ENCODE results near the gene RAB40B.

The RAB40B gene

GRCh38 chr17:82726427-82726826 lies 27.9 kb upstream of the RAB40B start:
- Histone ChIP-seq H3K27me3 (ENCODE audit: low read depth) (no peaks in the 10 kb centered on the region), H3K36me3 (replicated peaks) (peaks cover 43% of the 10 kb centered on the region), H3K4me1 (no peaks in the 10 kb centered on the region), H3K9me3 (no peaks in the 10 kb centered on the region), H3K4me3 (no peak overlapping the region)
- in situ Hi-C loops (cut with MboI; ENCODE audit: low sequenced_read_pairs) = no loop called here
- no peak for DNase-seq (ENCODE audit: low spot score in 2 of 2)

GRCh38 chr17:82723169-82723807 lies 24.8 kb upstream of the RAB40B start:
- in situ Hi-C loops (cut with MboI; ENCODE audit: low sequenced_read_pairs) = no loop called here
- no peak for DNase-seq (ENCODE audit: low spot score in 2 of 2)
- Histone ChIP-seq H3K9me3 (no peaks in the 10 kb centered on the region), H3K27me3 (ENCODE audit: low read depth) (no peaks in the 10 kb centered on the region), H3K4me1 (no peaks in the 10 kb centered on the region), H3K4me3 (no peak overlapping the region), H3K36me3 (replicated peaks) (peaks cover 59% of the 10 kb centered on the region)

- no peak overlapping the region for H3K4me3 ChIP-seq
- H3K4me1 ChIP-seq = peaks cover 4% of the 10 kb centered on the region; the same call in 1 of the 2 replicates
- in situ Hi-C loops (cut with MboI; ENCODE audit: low sequenced_read_pairs) = no loop called here
- H3K36me3 ChIP-seq (replicated peaks) = peaks cover 55% of the 10 kb centered on the region
- H3K27me3 ChIP-seq (ENCODE audit: low read depth) = no peaks in the 10 kb centered on the region
- H3K9me3 ChIP-seq = no peaks in the 10 kb centered on the region
- DNase-seq (ENCODE audit: low spot score in 2 of 2) = no peak
Observed at GRCh38 chr17:82722341-82723013, 24.0 kb upstream of the RAB40B start.

GRCh38 chr17:82720204-82720603 lies 21.7 kb upstream of the RAB40B start:
- DNase-seq (ENCODE audit: low spot score in 2 of 2) = no peak
- Histone ChIP-seq H3K4me1 (peaks cover 8% of the 10 kb centered on the region), H3K4me3 (no peak overlapping the region), H3K36me3 (replicated peaks) (peaks cover 41% of the 10 kb centered on the region), H3K9me3 (no peaks in the 10 kb centered on the region), H3K27me3 (ENCODE audit: low read depth) (no peaks in the 10 kb centered on the region)
- in situ Hi-C loops (cut with MboI; ENCODE audit: low sequenced_read_pairs) = no loop called here

GRCh38 chr17:82718986-82719685 lies 20.6 kb upstream of the RAB40B start:
- in situ Hi-C loops (cut with MboI; ENCODE audit: low sequenced_read_pairs) = no loop called here
- no peak for DNase-seq (ENCODE audit: low spot score in 2 of 2)

GRCh38 chr17:82716203-82717010 lies 17.9 kb upstream of the RAB40B start, which contains the start of gene FN3KRP:
TSS of gene FN3KRP (plus strand) at chr17:82716706. CDS start at chr17:82716756, 50 bp downstream.
- Histone ChIP-seq H3K9me3 (no peaks in the 10 kb centered on the region), H3K27me3 (ENCODE audit: low read depth) (no peaks in the 10 kb centered on the region), H3K4me1 (peaks cover 8% of the 10 kb centered on the region), H3K4me3 (peak within 1 kb of the TSS; percentile 60), H3K36me3 (replicated peaks) (peaks cover 24% of the 10 kb centered on the region)
- in situ Hi-C loops (cut with MboI; ENCODE audit: low sequenced_read_pairs) = no loop called here
- DNase-seq (ENCODE audit: low spot score in 2 of 2) = peak; percentile 94 to 99

More at GRCh38 chr17:82718986-82719685, 20.6 kb upstream of the RAB40B start:
- no peak overlapping the region for H3K4me3 ChIP-seq
- H3K4me1 ChIP-seq = peaks cover 8% of the 10 kb centered on the region
- H3K36me3 ChIP-seq (replicated peaks) = peaks cover 41% of the 10 kb centered on the region
- H3K9me3 ChIP-seq = no peaks in the 10 kb centered on the region
- H3K27me3 ChIP-seq (ENCODE audit: low read depth) = no peaks in the 10 kb centered on the region

GRCh38 chr17:82713071-82713723 lies 14.7 kb upstream of the RAB40B start:
- Histone ChIP-seq H3K36me3 (replicated peaks) (no peaks in the 10 kb centered on the region), H3K4me1 (peaks cover 8% of the 10 kb centered on the region), H3K9me3 (no peaks in the 10 kb centered on the region), H3K4me3 (no peak overlapping the region), H3K27me3 (ENCODE audit: low read depth) (no peaks in the 10 kb centered on the region)
- no peak for DNase-seq (ENCODE audit: low spot score in 2 of 2)
- in situ Hi-C loops (cut with MboI; ENCODE audit: low sequenced_read_pairs) = no loop called here

GRCh38 chr17:82710499-82711232 lies 12.2 kb upstream of the RAB40B start:
- Histone ChIP-seq H3K9me3 (no peaks in the 10 kb centered on the region), H3K4me1 (no peaks in the 10 kb centered on the region), H3K36me3 (replicated peaks) (no peaks in the 10 kb centered on the region), H3K27me3 (ENCODE audit: low read depth) (no peaks in the 10 kb centered on the region), H3K4me3 (no peak overlapping the region)
- in situ Hi-C loops (cut with MboI; ENCODE audit: low sequenced_read_pairs) = no loop called here
- DNase-seq (ENCODE audit: low spot score in 2 of 2) = no peak

GRCh38 chr17:82709676-82710498 lies 11.4 kb upstream of the RAB40B start:
- Histone ChIP-seq H3K9me3 (no peaks in the 10 kb centered on the region), H3K27me3 (ENCODE audit: low read depth) (no peaks in the 10 kb centered on the region), H3K4me3 (no peak overlapping the region), H3K36me3 (replicated peaks) (no peaks in the 10 kb centered on the region), H3K4me1 (no peaks in the 10 kb centered on the region)
- no peak for DNase-seq (ENCODE audit: low spot score in 2 of 2)
- in situ Hi-C loops (cut with MboI; ENCODE audit: low sequenced_read_pairs) = no loop called here

GRCh38 chr17:82709024-82709675 lies 10.7 kb upstream of the RAB40B start:
- in situ Hi-C loops (cut with MboI; ENCODE audit: low sequenced_read_pairs) = no loop called here

GRCh38 chr17:82705756-82706155 lies 7.3 kb upstream of the RAB40B start:
- in situ Hi-C loops (cut with MboI; ENCODE audit: low sequenced_read_pairs) = no loop called here
- no peak for DNase-seq (ENCODE audit: low spot score in 2 of 2)
- Histone ChIP-seq H3K4me3 (no peak overlapping the region), H3K36me3 (replicated peaks) (no peaks in the 10 kb centered on the region), H3K4me1 (no peaks in the 10 kb centered on the region), H3K27me3 (ENCODE audit: low read depth) (no peaks in the 10 kb centered on the region), H3K9me3 (no peaks in the 10 kb centered on the region)

More at GRCh38 chr17:82709024-82709675, 10.7 kb upstream of the RAB40B start:
- no peaks in the 10 kb centered on the region for H3K4me1 ChIP-seq
- no peak for DNase-seq (ENCODE audit: low spot score in 2 of 2)
- H3K4me3 ChIP-seq = no peak overlapping the region
- H3K36me3 ChIP-seq (replicated peaks) = no peaks in the 10 kb centered on the region
- no peaks in the 10 kb centered on the region for H3K27me3 ChIP-seq (ENCODE audit: low read depth)
- no peaks in the 10 kb centered on the region for H3K9me3 ChIP-seq

GRCh38 chr17:82704886-82705285 lies 6.4 kb upstream of the RAB40B start:
- H3K36me3 ChIP-seq (replicated peaks) = no peaks in the 10 kb centered on the region
- in situ Hi-C loops (cut with MboI; ENCODE audit: low sequenced_read_pairs) = no loop called here
- DNase-seq (ENCODE audit: low spot score in 2 of 2) = no peak
- H3K4me1 ChIP-seq = no peaks in the 10 kb centered on the region
- H3K9me3 ChIP-seq = no peaks in the 10 kb centered on the region
- H3K4me3 ChIP-seq = no peak overlapping the region
- H3K27me3 ChIP-seq (ENCODE audit: low read depth) = no peaks in the 10 kb centered on the region
